IMR-90 (cell line): ENCODE data around the gene SLC2A2. TPM values are rescaled to one million over a fixed set of nuclear protein-coding genes. Genes with fewer than 3 reads are reported as not detected.

ENCODE experiments used
- ATAC-seq: fragments of 200-7000 bp; cut with Tn5 transposase; 2 replicates; pipeline ENCODE4 v1.9.1; 2020; ENCODE audit warnings: low read depth, mild to moderate bottlenecking, moderate library complexity
- BruUV-seq: library from RNA; stranded (reverse); fragments of 400-500 nt; replicated peaks from 2 replicates; lab custom pipeline; 2021; lab: Mats Ljungman, UMichigan
- CTCF ChIA-PET: fragments of 300-600 bp; formaldehyde crosslinking; extraction: SDS; loops from one replicate; lab custom pipeline; 2021; ENCODE audit warnings: antibody characterized with exemption; lab: Yijun Ruan, JAX
- POLR2A ChIA-PET: fragments of 300-600 bp; sonication (Branson Sonifier 250); formaldehyde crosslinking; loops from one replicate; lab custom pipeline; 2022; ENCODE audit warnings: antibody characterized with exemption; ENCODE audit not compliant: unreplicated experiment; lab: Charles Lee
- DNase-seq: peaks from one replicate; pipeline ENCODE4 v3.0.0; 2013
- H2AFZ ChIP-seq: replicated peaks from 2 replicates; pipeline ENCODE3; 2013; ENCODE audit warnings: low read length, mild to moderate bottlenecking; ENCODE audit not compliant: poor library complexity
- H2AK5ac ChIP-seq: 2 replicates; pipeline ENCODE4 v1.6.1; 2013; ENCODE audit warnings: low read depth, low read length, inconsistent platforms
- H2AK9ac ChIP-seq: replicated peaks from 2 replicates; pipeline ENCODE3; 2013; ENCODE audit warnings: mild to moderate bottlenecking, low read depth, low read length, moderate library complexity; ENCODE audit not compliant: poor library complexity
- H2BK120ac ChIP-seq: 2 replicates; pipeline ENCODE4 v1.6.1; 2013; ENCODE audit warnings: low read depth, low read length, inconsistent platforms
- H2BK15ac ChIP-seq: 3 replicates; pipeline ENCODE4 v1.6.1; 2013; ENCODE audit warnings: low read depth, low read length, inconsistent platforms
- H2BK20ac ChIP-seq: 2 replicates; pipeline ENCODE4 v1.6.1; 2013; ENCODE audit warnings: low read depth, mild to moderate bottlenecking, inconsistent platforms, low read length, moderate library complexity
- H2BK5ac ChIP-seq: 2 replicates; pipeline ENCODE4 v1.6.1; 2013; ENCODE audit warnings: mild to moderate bottlenecking, low read depth, low read length, inconsistent platforms; ENCODE audit not compliant: poor library complexity, severe bottlenecking
- H3K14ac ChIP-seq: replicated peaks from 2 replicates; pipeline ENCODE4 v1.6.1; 2013; ENCODE audit warnings: low read depth, low read length, inconsistent platforms
- H3K18ac ChIP-seq: 2 replicates; pipeline ENCODE4 v1.6.1; 2013; ENCODE audit warnings: low read depth, low read length, control low read depth
- H3K23ac ChIP-seq: 2 replicates; pipeline ENCODE4 v1.6.1; 2013; ENCODE audit warnings: low read depth, low read length, inconsistent platforms
- H3K27ac ChIP-seq: 2 replicates; pipeline ENCODE4 v1.5.1; 2013; ENCODE audit warnings: mild to moderate bottlenecking, control low read depth, low read length; ENCODE audit not compliant: insufficient read depth
- H3K27me3 ChIP-seq: 2 replicates; pipeline ENCODE4 v1.6.1; 2013; ENCODE audit warnings: low read length; ENCODE audit not compliant: control insufficient read depth, insufficient read depth
- H3K36me3 ChIP-seq: 2 replicates; pipeline ENCODE4 v1.6.1; 2013; ENCODE audit warnings: low read length, mixed read lengths; ENCODE audit not compliant: control insufficient read depth, insufficient read depth
- H3K4ac ChIP-seq: 2 replicates; pipeline ENCODE4 v1.6.1; 2013; ENCODE audit warnings: low read depth, low read length, inconsistent platforms
- H3K4me1 ChIP-seq: 2 replicates; pipeline ENCODE4 v1.6.1; 2013; ENCODE audit warnings: low read length, mixed read lengths; ENCODE audit not compliant: control insufficient read depth, insufficient read depth
- H3K4me2 ChIP-seq: 2 replicates; pipeline ENCODE4 v1.6.1; 2013; ENCODE audit warnings: low read depth, mild to moderate bottlenecking, control low read depth, low read length, moderate library complexity
- H3K4me3 ChIP-seq: 2 replicates; pipeline ENCODE4 v1.5.1; 2013; ENCODE audit warnings: low read depth, mild to moderate bottlenecking, control low read depth, low read length, moderate library complexity; ENCODE audit not compliant: insufficient read depth
- H3K56ac ChIP-seq: 2 replicates; pipeline ENCODE4 v1.6.1; 2013; ENCODE audit warnings: low read length, inconsistent platforms; ENCODE audit not compliant: insufficient read depth; ENCODE audit errors: extremely low read depth
- H3K79me1 ChIP-seq, 2 experiments: 2 replicates each; pipeline ENCODE4 v1.6.1; 2013; ENCODE audit warnings: low read length in 2 of 2, inconsistent platforms in 1 of 2, low read depth in 1 of 2
- H3K9ac ChIP-seq: 2 replicates; pipeline ENCODE4 v1.6.1; 2013; ENCODE audit warnings: low read depth, low read length, control low read depth
- H3K9me1 ChIP-seq: 2 replicates; pipeline ENCODE4 v1.6.1; 2013; ENCODE audit warnings: low read length, inconsistent platforms; ENCODE audit not compliant: insufficient read depth
- H3K9me3 ChIP-seq: 2 replicates; pipeline ENCODE4 v1.6.1; 2013; ENCODE audit warnings: low read length; ENCODE audit not compliant: control insufficient read depth, insufficient read depth
- H4K20me1 ChIP-seq: 2 replicates; pipeline ENCODE4 v1.6.1; 2013; ENCODE audit warnings: low read length, inconsistent platforms; ENCODE audit not compliant: insufficient read depth
- H4K5ac ChIP-seq: 2 replicates; pipeline ENCODE4 v1.6.1; 2013; ENCODE audit warnings: mild to moderate bottlenecking, low read depth, low read length, control low read depth
- H4K8ac ChIP-seq, 2 experiments: 2 replicates each; pipeline ENCODE4 v1.6.1; 2013; ENCODE audit warnings: low read depth in 2 of 2, low read length in 2 of 2, control low read depth in 1 of 2, inconsistent platforms in 1 of 2
- H4K91ac ChIP-seq: 2 replicates; pipeline ENCODE4 v1.6.1; 2013; ENCODE audit warnings: low read depth, low read length, inconsistent platforms; ENCODE audit not compliant: insufficient read depth
- BHLHE40 ChIP-seq: fragments of 150-350 bp; IDR thresholded peaks from 2 replicates; pipeline ENCODE4 v1.6.1; 2016; ENCODE audit warnings: mild to moderate bottlenecking, low read depth, low read length
- CEBPB ChIP-seq: IDR thresholded peaks from 2 replicates; pipeline ENCODE4 v1.6.1; 2012; ENCODE audit warnings: low read depth, low read length, improper control_type of control experiment
- CHD1 ChIP-seq: IDR thresholded peaks from 2 replicates; pipeline ENCODE4 v1.6.1; 2012; ENCODE audit warnings: low read depth, low read length, improper control_type of control experiment
- FOS ChIP-seq: fragments of 150-350 bp; IDR thresholded peaks from 2 replicates; pipeline ENCODE4 v1.6.1; 2016; ENCODE audit warnings: low read depth, low read length
- MAFK ChIP-seq: IDR thresholded peaks from 2 replicates; pipeline ENCODE4 v1.6.1; 2012; ENCODE audit warnings: low read depth, low read length, improper control_type of control experiment
- MAZ ChIP-seq: IDR thresholded peaks from 2 replicates; pipeline ENCODE4 v1.6.1; 2012; ENCODE audit warnings: low read depth, mild to moderate bottlenecking, low read length, improper control_type of control experiment, moderate library complexity, borderline replicate concordance
- MXI1 ChIP-seq: IDR thresholded peaks from 2 replicates; pipeline ENCODE4 v1.6.1; 2012; ENCODE audit warnings: low read depth, mild to moderate bottlenecking, low read length, moderate library complexity, borderline replicate concordance
- NFE2L2 ChIP-seq: fragments of 150-350 bp; IDR thresholded peaks from 2 replicates; pipeline ENCODE4 v1.6.1; 2016; ENCODE audit warnings: low read depth, mild to moderate bottlenecking, low read length
- RAD21 ChIP-seq: IDR thresholded peaks from 2 replicates; pipeline ENCODE4 v1.6.1; 2012; ENCODE audit warnings: low read length, improper control_type of control experiment
- RCOR1 ChIP-seq: IDR thresholded peaks from 2 replicates; pipeline ENCODE4 v1.6.1; 2012; ENCODE audit warnings: mild to moderate bottlenecking, low read length, improper control_type of control experiment; ENCODE audit not compliant: insufficient replicate concordance
- RFX5 ChIP-seq: IDR thresholded peaks from 2 replicates; pipeline ENCODE4 v1.8.0; 2012; ENCODE audit warnings: low read depth, mild to moderate bottlenecking, low read length, moderate library complexity
- SMC3 ChIP-seq: fragments of 150-350 bp; IDR thresholded peaks from 2 replicates; pipeline ENCODE4 v1.6.1; 2016; ENCODE audit warnings: low read depth, mild to moderate bottlenecking, antibody characterized with exemption, low read length, moderate library complexity
- WGBS, 2 experiments: methylation state at CpG; one replicate each; pipeline versions ENCODE4 v1.1.5 to v1.1.7; 2013; ENCODE audit warnings: missing lambda C conversion rate in 2 of 2; ENCODE audit not compliant: insufficient read length in 1 of 2; ENCODE audit errors: extremely low coverage in 2 of 2; 5-methylcytosine and 5-hydroxymethylcytosine counted together
- dilution Hi-C: fragments of 300-500 bp; cut with HindIII; formaldehyde crosslinking; loops from one replicate; pipeline ENCODE4 v1.14.3; 2018; ENCODE audit warnings: low sequenced_read_pairs; ENCODE audit not compliant: unreplicated experiment
- in situ Hi-C: fragments of 300-500 bp; cut with MboI; formaldehyde crosslinking; loops from 3 replicates; pipeline ENCODE4 v1.14.3; 2019; ENCODE audit warnings: low sequenced_read_pairs, inconsistent platforms, mixed read lengths
- intact Hi-C: fragments of 100-400 bp; cut with micrococcal nuclease; formaldehyde crosslinking; loops from 2 replicates; pipeline ENCODE4 v1.10.0; 2022
- polyA plus RNA-seq, 3 experiments: library from polyadenylated mRNA; depleted of rRNA; stranded (reverse); fragments of >200 nt; gene quantifications; 2 replicates each; pipeline ENCODE4 v1.2.3, GENCODE V29; 2012; ENCODE audit warnings: low replicate concordance in 1 of 3
- total RNA-seq: library from RNA; depleted of rRNA; stranded (reverse); fragments of >200 nt; gene quantifications from 2 replicates; pipeline ENCODE4 v1.2.3, GENCODE V29; 2012
- TF ChIP-seq, protein P1 (sequence below): fragments of 150-350 bp; IDR thresholded peaks from 2 replicates; pipeline ENCODE4 v1.6.1; 2016; ENCODE audit warnings: low read depth, mild to moderate bottlenecking, low read length, moderate library complexity, borderline replicate concordance
- TF ChIP-seq, protein P2 (sequence below): conservative IDR thresholded peaks from 2 replicates; pipeline ENCODE4 v1.5.1; 2012; ENCODE audit warnings: mild to moderate bottlenecking, low read depth, low read length, improper control_type of control experiment
- TF ChIP-seq, protein P3 (sequence below): fragments of 150-350 bp; IDR thresholded peaks from 2 replicates; pipeline ENCODE4 v1.6.1; 2017; ENCODE audit warnings: mild to moderate bottlenecking, antibody characterized with exemption, low read length, low read depth

SLC2A2 gene
- total and polyA plus RNA-seq, 2 of the 4 experiments (the other 2 are of a cell fraction) = not detected

DNA sequence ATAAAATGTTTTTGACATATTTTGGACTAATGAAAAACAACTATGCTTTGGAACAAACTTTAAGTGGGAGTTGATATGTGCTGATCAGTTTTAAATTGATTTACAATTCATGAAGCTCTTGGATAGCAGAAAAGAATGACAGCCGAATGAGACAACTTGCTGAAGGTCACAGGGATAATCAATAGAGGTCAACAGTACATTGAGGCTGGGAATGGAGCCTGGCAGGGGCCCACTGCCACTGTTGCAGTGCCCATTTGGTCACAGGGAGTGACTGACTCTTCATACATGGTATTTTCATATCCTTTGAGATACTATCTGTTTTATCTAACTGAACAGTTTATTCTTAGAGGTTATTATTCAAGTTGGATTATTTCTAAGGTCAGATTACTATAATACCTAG, 59.4 kb downstream of the SLC2A2 start:
- BruUV-seq = no TSS peak
- intact Hi-C loops (no loop called here), dilution Hi-C loops (no loop called here), in situ Hi-C loops (loop anchor here (10.0 to 25.0 kb wide), 2 partner anchors 218 to 795 kb away; no protein-coding TSS in a partner anchor)
- H2BK20ac ChIP-seq = no peak overlapping the region
- H3K4me1 ChIP-seq = peaks cover under 1% of the 10 kb centered on the region; the same call in 1 of the 2 replicates
- H3K27me3 ChIP-seq = no peaks in the 10 kb centered on the region
- no peak overlapping the region for H3K56ac ChIP-seq
- H4K91ac ChIP-seq = no peak overlapping the region
- H4K8ac ChIP-seq = no peak overlapping the region
- no peak overlapping the region for H2AK9ac ChIP-seq
- H3K4ac ChIP-seq = no peak overlapping the region
- no peak overlapping the region for H3K18ac ChIP-seq
- no peak for DNase-seq
- ATAC-seq = no peak
- no peak overlapping the region for H4K5ac ChIP-seq
- H3K4me3 ChIP-seq = no peak overlapping the region
- H2AFZ ChIP-seq = no peak overlapping the region
- no peak overlapping the region for H3K4me2 ChIP-seq
- no peak overlapping the region for H3K23ac ChIP-seq
- no peak overlapping the region for H2BK15ac ChIP-seq
- H3K9ac ChIP-seq = no peak overlapping the region
- WGBS, 2 experiments = 71% methylated on average over 1 of the region's 1 CpG; no CpG with 5 or more reads in 1 of the 2 experiments
- no peaks in the 10 kb centered on the region for H3K36me3 ChIP-seq
- CTCF ChIA-PET = no interaction called here
- H2BK120ac ChIP-seq = no peak overlapping the region
- POLR2A ChIA-PET = no interaction called here
- H3K14ac ChIP-seq = no peak overlapping the region
- no peak overlapping the region for H2AK5ac ChIP-seq
- H3K79me1 ChIP-seq = no peaks in the 10 kb centered on the region
- no peaks in the 10 kb centered on the region for H4K20me1 ChIP-seq
- no peaks in the 10 kb centered on the region for H3K9me3 ChIP-seq
- no peak overlapping the region for H2BK5ac ChIP-seq
- H3K27ac ChIP-seq = no peak overlapping the region
- no peaks in the 10 kb centered on the region for H3K9me1 ChIP-seq
- TF ChIP-seq CEBPB (no peak), SMC3 (no peak), MAFK (no peak), RFX5 (no peak), MAZ (no peak), MXI1 (no peak), RCOR1 (no peak), FOS (no peak), BHLHE40 (no peak), CHD1 (no peak), RAD21 (no peak), NFE2L2 (no peak)
- TF ChIP-seq, protein P1, sequence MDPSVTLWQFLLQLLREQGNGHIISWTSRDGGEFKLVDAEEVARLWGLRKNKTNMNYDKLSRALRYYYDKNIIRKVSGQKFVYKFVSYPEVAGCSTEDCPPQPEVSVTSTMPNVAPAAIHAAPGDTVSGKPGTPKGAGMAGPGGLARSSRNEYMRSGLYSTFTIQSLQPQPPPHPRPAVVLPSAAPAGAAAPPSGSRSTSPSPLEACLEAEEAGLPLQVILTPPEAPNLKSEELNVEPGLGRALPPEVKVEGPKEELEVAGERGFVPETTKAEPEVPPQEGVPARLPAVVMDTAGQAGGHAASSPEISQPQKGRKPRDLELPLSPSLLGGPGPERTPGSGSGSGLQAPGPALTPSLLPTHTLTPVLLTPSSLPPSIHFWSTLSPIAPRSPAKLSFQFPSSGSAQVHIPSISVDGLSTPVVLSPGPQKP = no peak
- TF ChIP-seq, protein P2, sequence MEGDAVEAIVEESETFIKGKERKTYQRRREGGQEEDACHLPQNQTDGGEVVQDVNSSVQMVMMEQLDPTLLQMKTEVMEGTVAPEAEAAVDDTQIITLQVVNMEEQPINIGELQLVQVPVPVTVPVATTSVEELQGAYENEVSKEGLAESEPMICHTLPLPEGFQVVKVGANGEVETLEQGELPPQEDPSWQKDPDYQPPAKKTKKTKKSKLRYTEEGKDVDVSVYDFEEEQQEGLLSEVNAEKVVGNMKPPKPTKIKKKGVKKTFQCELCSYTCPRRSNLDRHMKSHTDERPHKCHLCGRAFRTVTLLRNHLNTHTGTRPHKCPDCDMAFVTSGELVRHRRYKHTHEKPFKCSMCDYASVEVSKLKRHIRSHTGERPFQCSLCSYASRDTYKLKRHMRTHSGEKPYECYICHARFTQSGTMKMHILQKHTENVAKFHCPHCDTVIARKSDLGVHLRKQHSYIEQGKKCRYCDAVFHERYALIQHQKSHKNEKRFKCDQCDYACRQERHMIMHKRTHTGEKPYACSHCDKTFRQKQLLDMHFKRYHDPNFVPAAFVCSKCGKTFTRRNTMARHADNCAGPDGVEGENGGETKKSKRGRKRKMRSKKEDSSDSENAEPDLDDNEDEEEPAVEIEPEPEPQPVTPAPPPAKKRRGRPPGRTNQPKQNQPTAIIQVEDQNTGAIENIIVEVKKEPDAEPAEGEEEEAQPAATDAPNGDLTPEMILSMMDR = no peak
- TF ChIP-seq, protein P3, sequence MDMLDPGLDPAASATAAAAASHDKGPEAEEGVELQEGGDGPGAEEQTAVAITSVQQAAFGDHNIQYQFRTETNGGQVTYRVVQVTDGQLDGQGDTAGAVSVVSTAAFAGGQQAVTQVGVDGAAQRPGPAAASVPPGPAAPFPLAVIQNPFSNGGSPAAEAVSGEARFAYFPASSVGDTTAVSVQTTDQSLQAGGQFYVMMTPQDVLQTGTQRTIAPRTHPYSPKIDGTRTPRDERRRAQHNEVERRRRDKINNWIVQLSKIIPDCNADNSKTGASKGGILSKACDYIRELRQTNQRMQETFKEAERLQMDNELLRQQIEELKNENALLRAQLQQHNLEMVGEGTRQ = no peak
